Raji (cell line): Measurements from ENCODE around the gene TANC1.

ENCODE experiments used
- POLR2A ChIP-seq: IDR thresholded peaks from 2 replicates; pipeline ENCODE4 v1.6.1; 2011; ENCODE audit warnings: low read depth, low read length, control low read depth; ENCODE audit not compliant: insufficient read depth

TANC1 gene

GRCh38 chr2:159118115-159118858 is 149.8 kb downstream of the TANC1 start:
- no peak for TF ChIP-seq POLR2A

GRCh38 chr2:159118859-159119500 is 150.5 kb downstream of the TANC1 start:
- no peak for TF ChIP-seq POLR2A

- TF ChIP-seq POLR2A: no peak
Observed at GRCh38 chr2:159119652-159120257, 151.3 kb downstream of the TANC1 start.

- no peak for TF ChIP-seq POLR2A
Observed at GRCh38 chr2:159123786-159124185, 155.3 kb downstream of the TANC1 start.

GRCh38 chr2:159124441-159124911 is 156.0 kb downstream of the TANC1 start:
- no peak for TF ChIP-seq POLR2A

GRCh38 chr2:159124931-159125467 is 156.6 kb downstream of the TANC1 start:
- no peak for TF ChIP-seq POLR2A

- TF ChIP-seq POLR2A: no peak
Observed at GRCh38 chr2:159125858-159126257, 157.4 kb downstream of the TANC1 start.

GRCh38 chr2:159126432-159127022 is 158.1 kb downstream of the TANC1 start:
- TF ChIP-seq POLR2A: no peak

- no peak for TF ChIP-seq POLR2A
Observed at GRCh38 chr2:159128191-159128590, 159.8 kb downstream of the TANC1 start.

GRCh38 chr2:159129269-159129668 is 160.8 kb downstream of the TANC1 start:
- TF ChIP-seq POLR2A: no peak

- no peak for TF ChIP-seq POLR2A
Observed at GRCh38 chr2:159129824-159130223, 161.4 kb downstream of the TANC1 start.

- TF ChIP-seq POLR2A: no peak
Observed at GRCh38 chr2:159130302-159130701, 161.9 kb downstream of the TANC1 start.

GRCh38 chr2:159131267-159131913 is 162.9 kb downstream of the TANC1 start:
- TF ChIP-seq POLR2A: no peak

GRCh38 chr2:159131914-159132281 is 163.5 kb downstream of the TANC1 start:
- no peak for TF ChIP-seq POLR2A

GRCh38 chr2:159133797-159134196 is 165.4 kb downstream of the TANC1 start:
- TF ChIP-seq POLR2A: no peak
